Caco-2 (cell line): Measurements from ENCODE around the gene TXNIP. TPM values are rescaled to one million over a fixed set of nuclear protein-coding genes. Genes with fewer than 3 reads are reported as not detected.
A peak's percentile ranks its signal among the peaks of the same experiment; 100 is the strongest.

Source experiments
- BruUV-seq: library from RNA; stranded (reverse); fragments of 400-500 nt; replicated peaks from 2 replicates; lab custom pipeline; 2021; lab: Mats Ljungman, UMichigan
- CTCF ChIA-PET: fragments of 300-600 bp; sonication (Branson Sonifier 250); formaldehyde crosslinking; loops from one replicate; lab custom pipeline; 2022; ENCODE audit warnings: antibody characterized with exemption; lab: Charles Lee
- POLR2A ChIA-PET: fragments of 300-600 bp; sonication (Branson Sonifier 250); formaldehyde crosslinking; loops from one replicate; lab custom pipeline; 2022; ENCODE audit warnings: antibody characterized with exemption; lab: Charles Lee
- DNase-seq, 2 experiments: peaks; one replicate each; pipeline versions ENCODE4 v3.0.0 to v3.0.0-alpha.2; 2020 to 2022
- H3K27me3 ChIP-seq: replicated peaks from 2 replicates; pipeline ENCODE4 v1.6.0; 2011; ENCODE audit warnings: low read length; ENCODE audit not compliant: control insufficient read depth, insufficient read depth
- H3K36me3 ChIP-seq: 2 replicates; pipeline ENCODE4 v1.5.1; 2011; ENCODE audit warnings: low read length; ENCODE audit not compliant: control insufficient read depth, insufficient read depth
- H3K4me1 ChIP-seq: fragments of 250-450 bp; sonication (Bioruptor Pico); 2 replicates; pipeline ENCODE4 v1.5.1; 2020; ENCODE audit warnings: mild to moderate bottlenecking
- H3K4me3 ChIP-seq: 2 replicates; pipeline ENCODE4 v1.5.1; 2011; ENCODE audit warnings: low read depth, mild to moderate bottlenecking, control low read depth, low read length
- H3K9me3 ChIP-seq: fragments of 250-450 bp; sonication (Bioruptor Pico); 2 replicates; pipeline ENCODE4 v1.5.1; 2020; ENCODE audit warnings: mild to moderate bottlenecking, moderate library complexity
- H3K27ac Mint-ChIP-seq: one replicate; pipeline ENCODE4 v1.8.0; 2022; ENCODE audit warnings: mixed read lengths; ENCODE audit not compliant: unreplicated experiment
- H3K27me3 Mint-ChIP-seq: one replicate; pipeline ENCODE4 v1.8.0; 2022; ENCODE audit warnings: mixed read lengths; ENCODE audit not compliant: insufficient read depth, unreplicated experiment
- H3K36me3 Mint-ChIP-seq: one replicate; pipeline ENCODE4 v1.8.0; 2022; ENCODE audit warnings: mild to moderate bottlenecking, mixed read lengths; ENCODE audit not compliant: insufficient read depth, unreplicated experiment
- H3K4me1 Mint-ChIP-seq: one replicate; pipeline ENCODE4 v1.8.0; 2022; ENCODE audit warnings: low read depth, mixed read lengths; ENCODE audit not compliant: unreplicated experiment
- H3K4me3 Mint-ChIP-seq: one replicate; pipeline ENCODE4 v1.8.0; 2022; ENCODE audit warnings: mild to moderate bottlenecking, moderate library complexity, mixed read lengths; ENCODE audit not compliant: unreplicated experiment
- H3K9me3 Mint-ChIP-seq: one replicate; pipeline ENCODE4 v1.8.0; 2022; ENCODE audit warnings: mixed read lengths; ENCODE audit not compliant: unreplicated experiment
- intact Hi-C: fragments of 100-400 bp; cut with micrococcal nuclease; formaldehyde crosslinking; loops from one replicate; pipeline ENCODE4 v1.10.0; 2022; ENCODE audit not compliant: unreplicated experiment
- total RNA-seq: library from RNA; stranded (reverse); gene quantifications from 2 replicates; pipeline ENCODE4 v1.2.3, GENCODE V29; 2022
- TF ChIP-seq, protein P1 (sequence below), 2 experiments: fragments of 200-600 bp in 1 of 2; IDR thresholded peaks; 1 replicate in 1 of 2; 2 replicates in 1 of 2; pipeline versions ENCODE4 v1.5.1 to v1.8.0; 2011 to 2022; ENCODE audit warnings: antibody characterized with exemption in 1 of 2, control low read depth in 1 of 2, inconsistent platforms in 1 of 2, low read depth in 1 of 2, low read length in 1 of 2, mild to moderate bottlenecking in 1 of 2, moderate library complexity in 1 of 2; ENCODE audit not compliant: insufficient read depth in 1 of 2, severe bottlenecking in 1 of 2, unreplicated experiment in 1 of 2

Gene TXNIP
- total RNA-seq, 1 experiment from 2014 or later = 27.5 TPM

DNA sequence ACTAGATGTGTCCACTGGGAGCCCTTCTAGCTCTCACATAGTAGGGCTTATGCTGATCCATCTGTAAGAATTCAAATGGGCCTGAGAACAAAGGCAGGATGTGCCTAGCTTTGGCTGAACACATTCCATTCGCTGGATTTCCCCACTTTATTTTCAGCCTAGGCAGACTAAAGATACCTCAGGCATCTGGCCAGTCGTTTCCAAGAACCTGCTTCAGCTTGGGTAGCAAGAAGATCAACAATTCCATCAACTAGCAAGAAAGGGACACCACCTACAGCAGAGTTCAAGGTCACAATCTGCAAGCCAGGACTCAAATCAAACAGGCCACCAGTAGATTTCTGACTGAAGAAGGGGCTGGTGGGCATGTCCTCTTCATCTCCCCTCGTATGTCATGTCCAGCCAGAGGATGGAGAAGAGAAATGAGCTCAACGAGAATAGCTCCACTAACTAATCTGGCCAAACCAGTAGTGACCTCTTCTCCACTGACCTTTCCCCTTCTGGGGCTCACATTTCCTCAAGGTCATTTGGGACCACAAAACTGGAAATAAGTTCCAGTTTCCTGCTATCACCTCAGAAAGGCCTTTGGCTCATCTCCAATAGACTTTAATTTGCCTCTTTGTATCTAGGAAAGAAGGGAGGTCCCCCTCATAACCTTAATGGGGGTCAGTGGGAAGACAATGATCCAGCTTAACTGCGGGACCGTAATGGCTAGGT lies 14.2 kb downstream of the TXNIP start:
- Mint-ChIP-seq H3K4me1 (peaks cover 14% of the 10 kb centered on the region), H3K36me3 (no peaks in the 10 kb centered on the region), H3K27ac (no peak overlapping the region), H3K4me3 (no peak overlapping the region), H3K9me3 (no peaks in the 10 kb centered on the region), H3K27me3 (no peaks in the 10 kb centered on the region)
- H3K27me3 ChIP-seq = no peaks in the 10 kb centered on the region
- intact Hi-C loops = no loop called here
- no peak for DNase-seq
- CTCF ChIA-PET = no interaction called here
- no TSS peak for BruUV-seq
- peaks cover 46% of the 10 kb centered on the region for H3K4me1 ChIP-seq
- H3K36me3 ChIP-seq = no peaks in the 10 kb centered on the region
- TF ChIP-seq, protein P1, sequence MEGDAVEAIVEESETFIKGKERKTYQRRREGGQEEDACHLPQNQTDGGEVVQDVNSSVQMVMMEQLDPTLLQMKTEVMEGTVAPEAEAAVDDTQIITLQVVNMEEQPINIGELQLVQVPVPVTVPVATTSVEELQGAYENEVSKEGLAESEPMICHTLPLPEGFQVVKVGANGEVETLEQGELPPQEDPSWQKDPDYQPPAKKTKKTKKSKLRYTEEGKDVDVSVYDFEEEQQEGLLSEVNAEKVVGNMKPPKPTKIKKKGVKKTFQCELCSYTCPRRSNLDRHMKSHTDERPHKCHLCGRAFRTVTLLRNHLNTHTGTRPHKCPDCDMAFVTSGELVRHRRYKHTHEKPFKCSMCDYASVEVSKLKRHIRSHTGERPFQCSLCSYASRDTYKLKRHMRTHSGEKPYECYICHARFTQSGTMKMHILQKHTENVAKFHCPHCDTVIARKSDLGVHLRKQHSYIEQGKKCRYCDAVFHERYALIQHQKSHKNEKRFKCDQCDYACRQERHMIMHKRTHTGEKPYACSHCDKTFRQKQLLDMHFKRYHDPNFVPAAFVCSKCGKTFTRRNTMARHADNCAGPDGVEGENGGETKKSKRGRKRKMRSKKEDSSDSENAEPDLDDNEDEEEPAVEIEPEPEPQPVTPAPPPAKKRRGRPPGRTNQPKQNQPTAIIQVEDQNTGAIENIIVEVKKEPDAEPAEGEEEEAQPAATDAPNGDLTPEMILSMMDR (IDR thresholded peaks at IDR 0.05; ENCODE audit: insufficient read depth in 1 of 2, low read depth in 1 of 2, low read length in 1 of 2, severe bottlenecking in 1 of 2, unreplicated experiment in 1 of 2) = no peak
- H3K4me3 ChIP-seq = no peak overlapping the region
- H3K9me3 ChIP-seq = no peaks in the 10 kb centered on the region
- POLR2A ChIA-PET = interaction anchor here (0.6 kb wide), 1 partner anchor 70 kb away, joined by 3 read pairs; no protein-coding TSS in a partner anchor

DNA sequence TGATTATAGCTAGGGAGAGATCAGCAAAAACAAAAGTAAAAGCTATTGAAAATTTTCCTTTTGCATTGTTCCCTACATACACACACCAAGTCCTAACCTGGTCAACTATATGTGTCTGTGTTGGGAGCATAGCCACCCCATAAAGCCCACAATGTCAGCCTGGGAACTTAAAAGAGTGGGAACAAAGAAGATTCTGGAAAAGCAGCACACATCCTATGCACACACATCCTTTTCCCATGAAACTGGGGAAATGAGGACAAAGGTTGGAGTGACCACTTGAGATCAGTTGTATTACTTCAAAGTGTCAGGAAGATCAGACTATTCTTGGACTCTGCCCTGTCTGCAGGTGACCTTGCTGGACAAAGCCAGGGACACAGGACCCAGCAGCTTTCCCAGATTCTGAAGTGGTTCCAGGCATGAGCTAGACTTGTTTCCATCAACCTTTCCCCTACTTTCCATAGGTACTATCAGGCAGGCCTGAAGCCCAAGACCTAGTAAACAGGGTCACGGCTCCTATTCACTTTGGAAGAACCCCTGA lies 15.9 kb downstream of the TXNIP start:
- TF ChIP-seq, protein P1 (IDR thresholded peaks at IDR 0.05; ENCODE audit: insufficient read depth in 1 of 2, low read depth in 1 of 2, low read length in 1 of 2, severe bottlenecking in 1 of 2, unreplicated experiment in 1 of 2) = no peak
- H3K4me1 Mint-ChIP-seq = peaks cover 6% of the 10 kb centered on the region
- Histone ChIP-seq H3K4me1 (peaks cover 37% of the 10 kb centered on the region), H3K36me3 (no peaks in the 10 kb centered on the region), H3K27me3 (no peaks in the 10 kb centered on the region), H3K9me3 (no peaks in the 10 kb centered on the region), H3K4me3 (no peak overlapping the region)
- no peaks in the 10 kb centered on the region for H3K36me3 Mint-ChIP-seq
- H3K4me3 Mint-ChIP-seq = no peak overlapping the region
- POLR2A ChIA-PET = interaction anchor here (1.0 to 1.5 kb wide), 4 partner anchors 11 to 71 kb away, joined by 3 to 4 read pairs (median 4); no protein-coding TSS in a partner anchor
- H3K9me3 Mint-ChIP-seq = no peaks in the 10 kb centered on the region
- intact Hi-C loops = no loop called here
- CTCF ChIA-PET = interaction anchor here (0.5 to 1.4 kb wide), 2 partner anchors 18 to 62 kb away, joined by 4 to 7 read pairs; partner anchors contain the start of gene PEX11B
- no peak overlapping the region for H3K27ac Mint-ChIP-seq
- no peak for DNase-seq
- no peaks in the 10 kb centered on the region for H3K27me3 Mint-ChIP-seq
- BruUV-seq = no TSS peak

DNA sequence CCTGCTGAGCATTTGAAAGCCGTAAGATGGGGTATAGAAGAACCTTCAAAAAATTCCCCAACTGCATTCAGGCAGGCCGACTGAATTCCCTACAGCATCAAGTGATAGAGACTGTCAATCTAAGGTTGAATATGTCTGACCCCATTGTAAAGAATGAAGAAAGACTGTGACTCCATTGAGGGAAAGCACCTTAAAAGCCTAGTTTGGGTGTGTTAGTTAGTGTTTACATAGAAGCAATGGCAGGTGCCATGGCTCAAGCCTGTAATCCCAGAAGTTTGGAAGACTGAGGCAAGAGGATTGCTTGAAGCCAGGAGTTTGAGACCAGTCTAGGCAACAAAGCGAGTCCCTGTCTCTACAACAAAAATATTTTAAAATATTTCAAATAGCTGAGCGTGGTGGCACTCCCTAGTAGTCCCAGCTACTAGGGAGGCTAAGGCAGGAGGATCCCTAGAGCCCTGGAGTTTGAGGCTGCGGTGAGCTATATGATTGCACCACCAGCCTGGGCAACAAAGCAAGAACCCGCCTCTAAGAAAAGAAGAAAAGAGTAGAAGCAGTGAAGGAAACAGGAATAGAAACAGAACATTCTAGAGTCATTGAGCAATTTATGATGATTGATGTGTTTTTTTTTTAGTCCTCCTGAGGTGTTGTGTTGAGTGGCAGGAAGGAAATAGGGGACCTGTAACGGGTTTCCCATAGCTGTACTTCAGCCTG lies 16.5 kb downstream of the TXNIP start:
- TF ChIP-seq, protein P1 (IDR thresholded peaks at IDR 0.05; ENCODE audit: insufficient read depth in 1 of 2, low read depth in 1 of 2, low read length in 1 of 2, severe bottlenecking in 1 of 2, unreplicated experiment in 1 of 2) = no peak

More for the DNA sequence above, 16.5 kb downstream of the TXNIP start:
- CTCF ChIA-PET = interaction anchor here (0.5 to 3.1 kb wide), 13 partner anchors 11 to 135 kb away, joined by 3 to 18 read pairs (median 4); partner anchors contain the start of genes ANKRD34A, LIX1L, NUDT17 and PEX11B
- H3K27me3 Mint-ChIP-seq = no peaks in the 10 kb centered on the region
- POLR2A ChIA-PET = interaction anchor here (0.6 to 1.9 kb wide), 7 partner anchors 12 to 72 kb away, joined by 3 to 7 read pairs (median 4); partner anchors contain the start of genes ANKRD34A and POLR3GL
- Histone ChIP-seq H3K4me1 (peaks cover 32% of the 10 kb centered on the region), H3K9me3 (no peaks in the 10 kb centered on the region), H3K27me3 (no peaks in the 10 kb centered on the region), H3K36me3 (no peaks in the 10 kb centered on the region), H3K4me3 (no peak overlapping the region)
- BruUV-seq = TSS peak; percentile 74
- H3K9me3 Mint-ChIP-seq = no peaks in the 10 kb centered on the region
- no peak overlapping the region for H3K4me3 Mint-ChIP-seq
- no peak overlapping the region for H3K27ac Mint-ChIP-seq
- DNase-seq = no peak
- intact Hi-C loops = loop anchor here (1.0 to 5.0 kb wide), 2 partner anchors 16 to 53 kb away; partner anchors contain the start of genes RBM8A and TXNIP
- no peaks in the 10 kb centered on the region for H3K36me3 Mint-ChIP-seq
- H3K4me1 Mint-ChIP-seq = no peaks in the 10 kb centered on the region
